LNCAP (cell line): ENCODE measurements around the gene HLA-DQB2.

Experiments
- CTCF ChIP-seq: fragments of 450-650 bp; IDR thresholded peaks from 2 replicates; pipeline ENCODE4 v1.5.1; 2017; ENCODE audit warnings: mild to moderate bottlenecking

Gene HLA-DQB2

GRCh38 chr6:32763421-32763820 is at the start of gene HLA-DQB2:
HLA-DQB2 (minus strand) TSS chr6:32763532; CDS start chr6:32763470, 62 bp downstream.
- TF ChIP-seq CTCF: no peak

GRCh38 chr6:32809171-32809570 is 45.8 kb upstream of the HLA-DQB2 start:
- TF ChIP-seq CTCF: no peak

GRCh38 chr6:32807020-32807580 is 43.8 kb upstream of the HLA-DQB2 start:
- TF ChIP-seq CTCF: no peak

- no peak for TF ChIP-seq CTCF
Measured at GRCh38 chr6:32803416-32803815, 40.1 kb upstream of the HLA-DQB2 start.

- TF ChIP-seq CTCF: no peak
Measured at GRCh38 chr6:32799740-32800139, 36.4 kb upstream of the HLA-DQB2 start.

- TF ChIP-seq CTCF: no peak
Measured at GRCh38 chr6:32799168-32799567, 35.8 kb upstream of the HLA-DQB2 start.

GRCh38 chr6:32796848-32797776 is 33.8 kb upstream of the HLA-DQB2 start:
- peak; percentile 73 for TF ChIP-seq CTCF
